Muscle of arm (tissue), 12 donors: ENCODE data around the gene WNT11. TPM values are rescaled to one million over a fixed set of nuclear protein-coding genes. Genes with fewer than 3 reads are reported as not detected.
A peak's percentile ranks its signal among the peaks of the same experiment; 100 is the strongest.

Source experiments
- DNase-seq: peaks from one replicate; pipeline ENCODE4 v3.0.0-alpha.2; 2013
- polyA plus RNA-seq, 12 donors: library from polyadenylated mRNA; unstranded; fragments of 120-200 nt; gene quantifications; one replicate each; pipeline ENCODE4 v1.2.1, GENCODE V29; 2013; ENCODE audit not compliant: insufficient read length in 12 of 12

Gene WNT11
- polyA plus RNA-seq, 12 donors = 6.4 to 22.9 (median 14.8) TPM; not detected in 1

DNA sequence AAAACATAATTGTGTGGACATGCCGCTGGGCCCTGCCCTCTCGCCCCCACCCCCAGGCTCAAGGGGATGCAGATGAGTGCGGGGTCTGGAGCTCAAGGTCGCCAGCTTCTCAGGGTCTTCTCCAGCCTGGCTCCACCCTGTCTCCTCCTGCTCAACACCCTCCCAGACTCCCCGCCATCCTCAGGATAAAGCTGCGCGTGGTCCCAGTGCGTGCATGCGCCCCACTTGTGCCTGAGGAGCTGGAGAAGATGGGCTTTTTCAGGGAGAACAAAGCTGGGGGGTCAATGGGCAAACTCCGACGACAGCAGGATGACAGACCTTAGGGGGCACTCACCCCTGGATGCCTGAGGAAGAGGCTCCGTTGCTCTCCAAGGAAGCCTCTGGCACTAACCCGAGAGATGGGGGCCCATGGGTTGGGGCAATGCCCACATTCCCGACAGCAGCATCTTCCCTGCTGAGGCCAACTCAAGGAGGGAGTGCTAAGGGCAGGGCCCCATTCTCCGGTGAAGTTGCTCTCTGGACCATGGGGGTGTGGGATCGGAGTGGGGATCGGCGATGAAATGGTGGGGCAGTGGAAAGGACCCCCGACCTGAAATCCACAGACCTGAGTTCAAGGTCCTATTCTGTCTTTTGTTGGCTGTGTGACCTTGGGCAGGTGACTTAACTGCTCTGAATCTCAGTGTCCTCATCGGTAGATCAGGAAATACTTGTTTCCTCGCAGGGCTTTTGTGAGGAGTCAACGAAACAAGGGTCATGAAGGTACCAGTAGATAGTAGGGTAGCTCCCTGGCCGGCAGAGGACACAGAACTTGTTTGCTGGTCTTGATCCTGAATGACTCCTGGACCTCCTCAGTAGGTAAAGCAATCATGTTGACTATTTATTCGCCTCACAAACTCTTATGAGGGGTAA lies 47.7 kb downstream of the WNT11 start:
- DNase-seq = no peak

DNA sequence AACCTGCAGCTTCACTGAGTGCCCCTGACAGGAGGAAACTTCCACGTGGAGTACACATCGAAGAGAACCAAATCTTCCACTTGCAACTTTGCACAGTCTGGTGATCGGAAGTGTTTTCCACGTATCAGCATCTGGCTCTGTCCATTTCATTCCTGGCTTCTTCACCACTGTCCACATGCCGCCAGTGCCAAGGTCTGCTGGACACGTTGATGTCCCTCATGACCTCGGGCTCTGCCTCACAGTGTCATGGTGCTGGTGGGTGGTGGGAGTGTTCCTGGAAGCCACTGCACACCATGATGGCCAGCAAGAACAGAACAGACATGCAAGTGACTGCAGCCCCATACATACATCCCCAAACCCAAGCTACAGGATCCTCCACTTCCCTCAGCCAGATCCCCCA lies 48.4 kb downstream of the WNT11 start:
- no peak for DNase-seq

DNA sequence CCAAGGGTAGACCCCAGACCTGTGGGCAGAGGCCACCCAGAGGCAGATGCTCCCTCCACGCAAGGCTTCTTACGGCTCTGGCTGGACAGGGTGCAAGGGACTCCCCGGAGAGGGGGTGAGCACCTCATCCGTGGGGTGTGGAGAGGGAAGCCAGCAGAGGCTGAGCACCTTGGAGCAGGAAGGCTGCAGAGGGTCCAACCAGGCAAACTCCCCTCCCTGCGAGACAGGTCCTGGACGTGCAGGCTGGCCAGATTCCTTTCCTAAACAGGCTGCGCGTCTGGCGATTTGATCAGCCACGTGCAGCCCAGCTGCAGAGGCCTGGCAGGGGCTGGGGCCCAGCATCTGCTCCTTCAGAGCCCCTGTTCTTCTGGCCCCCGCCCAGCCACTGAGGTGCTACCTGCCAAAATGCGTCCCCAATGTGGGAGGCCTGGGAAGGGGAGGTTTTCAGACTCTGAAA lies 49.3 kb downstream of the WNT11 start:
- peak; percentile 64 for DNase-seq

DNA sequence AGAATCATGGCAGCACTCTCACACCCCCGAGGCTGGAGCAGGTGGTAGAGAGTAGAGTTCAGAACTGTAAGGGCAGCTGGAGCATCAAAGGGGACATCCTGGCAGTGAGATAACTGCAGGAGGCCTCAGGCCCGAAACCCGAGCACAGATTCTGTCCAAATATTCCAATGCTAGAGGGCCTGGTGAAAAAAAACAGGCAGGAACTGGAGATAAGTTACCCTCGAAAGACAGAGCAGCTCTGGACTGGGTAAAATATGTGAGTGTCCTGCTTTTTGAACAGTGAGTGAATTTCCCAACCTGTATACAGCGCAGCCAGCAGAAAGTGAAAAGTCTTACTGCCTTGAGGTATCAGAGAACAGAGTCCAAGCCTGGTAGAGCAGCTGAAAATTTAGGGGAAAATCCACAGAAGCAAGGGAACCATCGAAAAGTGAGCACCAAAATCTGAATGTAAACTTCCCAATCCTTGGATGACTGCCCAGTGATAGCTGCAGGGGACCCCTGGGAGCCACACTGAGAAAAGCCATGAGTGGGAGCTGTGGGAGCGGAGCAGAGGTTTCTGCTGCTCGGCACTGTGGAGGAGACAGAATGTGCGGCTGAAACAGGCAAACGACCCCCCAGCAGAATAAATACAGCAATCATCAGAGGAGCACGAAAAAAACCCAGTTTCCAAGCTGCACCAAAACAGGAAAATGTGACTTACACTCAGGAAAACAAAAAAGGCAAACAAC lies 50.6 kb downstream of the WNT11 start:
- no peak for DNase-seq

DNA sequence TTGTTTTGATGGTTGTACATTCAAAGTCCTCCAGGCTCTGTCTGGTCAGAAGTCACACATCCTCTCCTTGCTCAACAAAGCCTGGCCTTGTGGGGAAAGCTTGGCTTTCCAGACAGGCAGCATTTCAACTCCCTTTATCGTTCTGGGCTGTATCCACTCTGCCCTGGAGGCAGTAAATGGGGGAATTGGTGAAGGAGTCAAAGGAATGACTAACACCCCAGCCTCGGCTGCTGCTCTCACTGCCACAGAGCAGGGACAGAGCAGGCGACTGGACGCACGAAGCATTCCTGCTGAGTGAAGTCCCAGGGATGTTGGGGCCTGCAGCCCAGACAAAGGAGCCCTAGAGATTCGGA lies 52.8 kb downstream of the WNT11 start:
- no peak for DNase-seq

DNA sequence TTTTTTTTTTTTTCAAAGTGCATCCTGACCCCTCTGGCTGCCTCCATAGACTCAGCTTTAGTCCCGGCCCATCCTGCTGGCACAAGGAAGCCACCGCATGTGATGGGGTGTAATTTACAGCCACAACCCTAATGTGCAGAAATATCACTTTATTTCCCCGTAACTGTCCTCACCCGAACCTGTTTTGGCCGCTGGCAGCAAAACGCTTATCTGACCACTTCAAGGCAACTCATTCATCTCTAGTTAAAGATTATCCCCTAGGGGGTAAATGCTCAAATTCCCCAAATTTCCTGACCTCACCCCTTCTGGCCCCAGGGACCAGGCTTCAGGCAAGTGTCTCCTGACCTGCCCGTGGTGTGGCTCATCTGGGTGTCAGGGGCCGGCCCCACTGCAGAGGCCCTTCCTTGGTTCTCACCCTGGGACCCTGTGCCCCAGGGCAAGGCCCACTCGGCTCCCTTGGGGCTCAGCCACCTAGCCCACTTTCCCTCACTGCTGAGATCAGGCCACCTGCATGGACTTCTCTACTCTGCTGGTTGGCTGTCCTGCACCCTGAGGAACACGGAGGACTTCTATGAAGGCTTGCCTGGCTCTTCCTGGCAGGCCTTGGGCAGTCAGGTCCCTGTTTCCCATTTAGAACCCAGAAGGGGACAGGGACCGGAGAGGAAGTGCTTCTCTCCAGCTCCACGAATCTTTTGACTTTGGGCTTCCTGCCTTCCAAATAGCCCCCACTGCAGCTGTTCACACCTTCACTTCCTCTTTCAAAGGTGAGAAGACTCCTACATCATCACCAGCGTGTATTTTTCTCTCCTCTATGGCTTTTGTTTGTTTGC lies 53.3 kb downstream of the WNT11 start:
- no peak for DNase-seq

DNA sequence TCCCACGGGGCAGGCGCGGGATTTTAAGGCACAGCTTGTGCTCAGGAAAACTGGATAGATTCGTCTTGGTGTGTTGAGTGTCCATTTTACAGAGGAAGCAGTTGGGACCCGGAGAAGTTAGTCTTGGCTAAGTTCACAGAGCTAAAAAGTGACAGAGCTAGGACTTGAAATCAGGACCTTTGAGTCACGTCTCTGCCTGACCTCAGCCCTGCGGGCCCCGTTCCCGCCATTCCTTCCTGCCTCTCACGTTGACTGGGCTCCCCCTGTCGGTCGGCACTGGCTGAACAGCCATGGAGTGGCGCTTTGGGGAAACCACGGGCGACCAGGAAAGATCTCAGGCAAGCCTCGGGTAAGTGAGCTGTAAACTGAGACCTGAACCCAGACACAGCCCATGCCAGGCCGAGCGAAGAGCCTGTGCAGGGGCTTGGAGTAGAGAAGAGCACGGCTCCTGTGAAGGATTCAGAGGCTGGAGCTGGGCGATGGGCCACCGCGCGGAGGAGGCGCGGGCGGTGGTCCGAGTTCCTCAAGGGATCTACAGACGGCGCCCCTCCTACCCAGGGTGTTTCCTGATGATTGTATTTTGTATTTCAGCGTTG lies 54.1 kb downstream of the WNT11 start:
- DNase-seq = peak; percentile 77

DNA sequence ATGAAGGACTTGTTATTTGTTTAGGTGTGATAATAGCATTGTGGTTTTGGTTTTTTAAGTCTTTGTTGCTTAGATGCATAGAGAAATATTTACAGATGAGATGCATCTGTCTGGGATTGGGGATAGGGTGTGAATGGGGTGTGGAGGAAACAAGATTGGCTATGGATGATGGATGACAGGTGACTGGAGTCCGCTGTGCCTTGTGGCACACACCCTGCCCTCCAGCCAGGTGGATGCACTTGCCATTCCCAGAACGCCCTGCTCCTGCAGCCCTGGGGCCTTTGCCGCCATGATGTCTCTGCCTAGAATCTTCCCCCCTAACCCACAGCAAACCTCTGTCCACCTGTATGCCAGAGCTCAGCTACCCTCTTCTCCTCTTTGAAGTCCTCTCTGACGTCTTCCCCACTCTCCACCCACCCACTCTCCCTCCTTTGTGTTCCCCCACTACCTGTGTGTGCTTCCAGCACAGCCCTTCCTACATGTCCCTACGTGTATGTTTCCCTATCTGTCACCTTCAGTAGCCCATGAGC lies 54.7 kb downstream of the WNT11 start:
- DNase-seq = no peak

DNA sequence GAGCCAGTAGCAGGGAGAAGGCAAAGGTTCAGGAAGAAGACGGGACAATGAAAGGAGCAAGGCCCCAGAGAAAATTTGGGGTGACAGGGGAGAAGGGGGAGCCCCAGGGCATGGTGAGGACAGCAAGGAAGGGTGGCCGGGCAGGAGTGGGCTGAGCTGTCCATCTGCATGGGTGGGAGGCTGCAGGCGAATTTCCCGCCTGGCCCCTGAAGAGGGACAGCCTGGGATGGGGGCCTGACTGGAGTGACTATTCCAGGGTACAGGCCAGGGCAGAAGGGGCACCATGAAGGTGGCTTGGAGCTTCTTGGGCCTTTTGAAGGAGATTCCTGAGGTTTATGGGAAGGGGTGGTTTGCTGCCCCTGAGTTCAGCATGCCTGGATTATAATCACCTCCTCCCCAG lies 56.2 kb downstream of the WNT11 start:
- DNase-seq = no peak

DNA sequence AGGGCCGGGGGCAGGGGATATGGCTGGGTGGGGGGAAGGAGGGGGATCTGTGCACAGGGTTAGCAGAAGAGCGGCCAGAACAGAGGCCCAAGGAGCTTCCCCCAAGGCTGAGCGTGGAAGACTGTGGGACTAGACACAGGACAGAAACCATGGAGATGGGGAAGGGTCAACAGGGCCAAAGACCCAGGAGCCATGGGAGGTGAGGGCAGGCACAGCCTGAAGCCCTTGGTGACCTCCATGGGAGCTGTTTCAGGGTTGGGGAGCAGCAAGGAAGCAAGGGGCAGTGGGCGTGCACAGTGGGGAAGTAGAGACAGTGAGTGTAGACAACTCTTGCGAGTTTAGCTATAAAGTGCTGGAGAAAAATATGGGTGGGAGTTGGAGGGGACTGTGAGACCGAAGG lies 56.6 kb downstream of the WNT11 start:
- DNase-seq = no peak

DNA sequence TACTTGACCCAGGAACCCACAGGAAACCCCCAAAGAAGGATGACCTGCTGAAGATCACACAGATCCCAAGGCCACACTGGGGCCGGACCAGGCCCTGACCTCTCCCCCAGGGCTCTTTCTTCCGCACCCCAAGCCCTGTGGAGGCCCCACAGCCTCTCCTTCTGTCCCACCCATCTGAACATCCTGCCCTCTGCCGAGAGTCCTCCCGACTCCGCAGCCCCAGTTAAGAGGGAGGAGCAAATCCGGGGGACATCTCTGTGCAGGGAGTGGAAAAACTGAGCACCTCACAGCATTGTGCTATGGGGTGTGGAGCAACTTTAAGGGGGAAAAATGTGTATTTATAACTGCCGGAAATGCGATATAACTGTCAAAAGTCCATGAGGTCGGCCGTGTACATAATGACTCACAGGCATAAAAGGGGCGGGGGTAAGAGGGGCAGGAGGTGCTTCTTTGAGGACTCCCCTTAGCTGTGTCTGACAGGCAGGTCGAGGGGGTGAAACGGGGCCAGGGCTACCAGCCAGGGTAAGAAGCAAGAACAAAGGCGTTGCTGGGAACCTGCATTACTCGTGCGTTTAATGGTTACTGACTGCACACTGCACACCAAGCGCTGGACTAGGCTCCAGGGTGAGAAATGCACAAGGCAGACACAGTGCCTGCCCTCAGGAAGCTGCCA lies 57.2 kb downstream of the WNT11 start:
- DNase-seq = no peak

DNA sequence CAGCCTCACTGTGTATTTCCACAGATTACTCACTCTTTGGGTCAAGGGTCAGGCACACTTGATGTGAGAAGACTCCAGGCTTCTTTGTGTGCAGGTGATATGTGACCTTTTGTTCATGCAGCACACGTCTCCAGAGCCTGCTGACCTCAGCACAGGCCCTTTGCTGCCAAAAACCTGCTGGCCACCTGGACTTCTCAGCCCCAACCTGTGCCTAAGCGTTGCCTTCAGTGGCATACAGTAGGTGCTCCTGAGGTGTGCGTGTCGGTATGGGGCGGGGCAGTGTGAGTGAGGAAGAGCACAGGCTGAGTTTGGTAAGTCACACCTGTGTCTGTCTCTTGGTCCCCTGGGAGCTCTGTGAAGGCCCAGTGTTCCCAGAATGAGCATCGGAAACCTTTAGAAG lies 58.1 kb downstream of the WNT11 start:
- DNase-seq = no peak

DNA sequence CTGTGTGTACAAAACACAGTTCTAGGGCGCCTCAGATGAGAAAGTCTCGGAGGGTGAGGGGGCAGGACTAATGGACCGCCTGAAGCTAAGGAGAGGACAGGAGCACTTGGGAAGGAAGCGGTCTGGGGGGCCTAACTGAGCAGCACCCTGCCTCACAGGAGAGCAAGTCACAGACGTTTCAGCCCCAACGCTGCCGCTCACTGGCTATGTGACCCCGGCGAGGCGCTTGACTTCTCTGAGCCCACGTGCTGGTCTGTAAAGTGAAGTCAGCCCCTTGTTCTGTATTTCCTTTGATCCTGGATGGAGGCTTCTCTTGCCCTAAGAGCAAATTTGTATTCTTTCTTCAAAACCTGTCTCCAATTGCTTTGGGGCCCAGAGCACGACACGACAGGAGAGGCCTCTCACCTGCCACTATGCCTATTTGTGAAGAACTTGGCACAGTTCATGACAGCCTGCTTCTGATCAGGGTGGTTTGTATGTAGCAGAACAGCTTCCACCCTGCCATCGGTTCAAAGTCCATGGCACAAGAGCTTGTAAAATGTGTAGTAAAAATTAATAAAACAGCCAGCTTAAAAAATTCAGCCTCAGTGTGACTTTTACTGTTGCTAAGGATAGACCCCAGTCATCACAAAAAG lies 59.1 kb downstream of the WNT11 start:
- DNase-seq = no peak

DNA sequence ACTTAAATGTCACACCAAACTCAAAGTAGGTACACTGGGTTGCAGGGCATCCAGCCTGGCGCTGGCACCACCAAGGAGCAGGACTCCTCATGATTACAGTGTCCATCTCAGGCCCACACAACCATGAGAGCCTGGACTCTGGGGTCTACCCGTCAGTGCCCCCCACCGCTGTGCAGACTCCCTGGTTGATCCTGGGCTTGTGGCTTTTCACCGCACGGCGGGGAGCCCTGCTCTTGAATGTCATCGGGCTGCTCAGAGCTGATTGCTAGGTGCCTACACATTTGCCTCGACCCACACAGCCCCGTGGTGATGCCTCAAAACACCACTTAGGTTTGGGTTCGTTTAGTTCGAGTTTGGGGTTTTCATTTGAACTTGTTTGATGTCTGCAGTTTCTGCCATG lies 63.0 kb downstream of the WNT11 start:
- no peak for DNase-seq

DNA sequence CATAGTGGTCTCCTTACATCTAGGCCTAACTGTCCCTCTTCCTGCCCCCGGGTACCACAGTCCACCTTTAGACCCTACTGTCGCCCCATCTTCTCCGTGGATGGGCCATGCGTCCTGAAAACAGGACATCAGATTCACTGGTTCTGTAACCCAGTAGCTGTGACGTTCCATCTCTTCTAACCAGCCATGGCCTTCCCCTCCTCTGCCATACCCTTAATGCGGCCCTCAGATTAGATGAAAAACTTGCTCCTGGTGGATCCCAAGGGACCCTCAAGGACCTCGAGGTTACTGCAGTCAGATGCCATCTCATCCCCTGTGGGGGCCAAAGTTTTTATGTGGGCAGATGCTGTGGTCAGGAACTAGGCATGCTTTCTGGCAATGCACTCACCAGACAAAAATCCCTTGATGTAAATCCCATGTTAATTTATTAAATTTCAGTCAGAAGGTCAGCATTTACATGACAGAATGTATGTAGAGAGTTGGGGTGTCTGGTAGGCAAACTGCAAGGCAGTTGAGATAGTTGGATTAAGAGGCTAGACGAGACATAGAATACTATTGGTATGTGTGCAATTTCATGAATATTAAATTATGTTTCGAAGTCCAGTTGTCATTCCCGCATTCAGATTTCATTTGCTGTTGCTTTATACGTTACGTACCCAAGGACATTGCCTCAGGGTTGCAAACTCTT lies 64.3 kb downstream of the WNT11 start:
- no peak for DNase-seq

DNA sequence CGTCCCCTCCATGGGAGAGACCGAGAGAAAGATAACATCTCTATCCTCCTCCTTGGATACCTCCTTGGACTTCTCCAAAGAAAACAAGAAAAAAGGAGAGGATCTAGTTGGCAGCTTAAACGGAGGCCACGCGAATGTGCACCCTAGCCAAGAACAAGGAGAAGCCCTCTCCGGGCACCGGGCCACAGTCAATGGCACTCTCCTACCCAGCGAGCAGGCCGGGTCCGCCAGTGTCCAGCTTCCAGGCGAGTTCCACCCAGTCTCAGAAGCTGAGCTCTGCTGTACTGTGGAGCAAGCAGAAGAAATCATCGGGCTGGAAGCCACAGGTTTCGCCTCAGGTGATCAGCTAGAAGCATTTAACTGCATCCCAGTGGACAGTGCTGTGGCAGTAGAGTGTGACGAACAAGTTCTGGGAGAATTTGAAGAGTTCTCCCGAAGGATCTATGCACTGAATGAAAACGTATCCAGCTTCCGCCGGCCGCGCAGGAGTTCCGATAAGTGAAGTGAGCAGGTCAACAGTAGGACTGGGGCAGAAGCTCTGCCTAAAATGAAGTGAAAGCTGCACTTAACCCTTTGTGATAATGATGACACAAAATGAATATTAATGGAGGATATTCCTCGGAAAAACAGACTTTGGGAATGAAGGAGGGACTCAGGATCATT lies 65.3 kb downstream of the WNT11 start:
- DNase-seq = no peak

DNA sequence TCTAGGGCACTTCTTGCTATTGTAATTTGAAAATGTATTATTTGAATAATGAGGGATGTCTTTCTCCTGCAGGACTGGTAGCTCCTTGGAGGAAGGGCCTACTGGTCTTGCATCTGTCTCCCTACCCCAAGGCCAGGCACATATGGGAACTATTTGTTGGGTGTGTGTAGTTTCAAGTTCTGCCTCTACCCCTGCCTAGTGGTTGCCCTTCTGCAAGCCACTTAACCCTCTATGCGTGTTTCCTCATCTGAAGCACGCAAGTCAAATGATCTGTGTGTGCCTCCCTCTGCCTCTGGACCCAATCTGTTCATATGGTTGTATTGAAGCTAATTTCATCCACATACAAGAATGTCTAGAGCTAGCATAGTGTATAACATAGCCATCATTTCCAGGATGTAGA lies 67.0 kb downstream of the WNT11 start:
- DNase-seq = no peak
